Measurements from ENCODE around the gene GLRX3.
"Not testable (repeated sequence)": the region's sequence is repeated elsewhere in the genome, so short reads cannot be mapped to it uniquely, and the experiment has no call there.

Gene GLRX3

GRCh38 chr10:130190055-130190736 lies 54.0 kb downstream of the GLRX3 start:
- peak; percentile 16 to 23 for DNase-seq

- no peak for DNase-seq
Measured at GRCh38 chr10:130190737-130191115, 54.5 kb downstream of the GLRX3 start.

GRCh38 chr10:130191380-130191779 lies 55.2 kb downstream of the GLRX3 start:
- DNase-seq, result no peak

- DNase-seq, result no peak
Measured at GRCh38 chr10:130192276-130192848, 56.2 kb downstream of the GLRX3 start.

GRCh38 chr10:130193033-130193432 lies 56.8 kb downstream of the GLRX3 start:
- no peak for DNase-seq

GRCh38 chr10:130193493-130194193 lies 57.5 kb downstream of the GLRX3 start:
- DNase-seq, result no peak

GRCh38 chr10:130194194-130194990 lies 58.2 kb downstream of the GLRX3 start:
- no peak for DNase-seq

GRCh38 chr10:130194991-130195645 lies 58.9 kb downstream of the GLRX3 start:
- no peak for DNase-seq

- DNase-seq, result no peak
Measured at GRCh38 chr10:130195746-130196294, 59.6 kb downstream of the GLRX3 start.

- DNase-seq, result no peak
Measured at GRCh38 chr10:130196511-130197487, 60.6 kb downstream of the GLRX3 start.

GRCh38 chr10:130198651-130199050 lies 62.5 kb downstream of the GLRX3 start:
- no peak for DNase-seq

- DNase-seq, result no peak
Measured at GRCh38 chr10:130200179-130201042, 64.2 kb downstream of the GLRX3 start.

- DNase-seq, result no peak
Measured at GRCh38 chr10:130201043-130201380, 64.8 kb downstream of the GLRX3 start.

GRCh38 chr10:130202150-130202549 lies 66.0 kb downstream of the GLRX3 start:
- DNase-seq, result not testable (repeated sequence)

GRCh38 chr10:130202984-130203621 lies 66.9 kb downstream of the GLRX3 start:
- DNase-seq, result no peak

GRCh38 chr10:130203626-130204025 lies 67.4 kb downstream of the GLRX3 start:
- no peak for DNase-seq

- no peak for DNase-seq
Measured at GRCh38 chr10:130206216-130206737, 70.1 kb downstream of the GLRX3 start.

GRCh38 chr10:130207205-130207604 lies 71.0 kb downstream of the GLRX3 start:
- no peak for DNase-seq

- no peak for DNase-seq
Measured at GRCh38 chr10:130208807-130209206, 72.6 kb downstream of the GLRX3 start.

- DNase-seq, result no peak
Measured at GRCh38 chr10:130212746-130213145, 76.6 kb downstream of the GLRX3 start.
